Activated gamma-delta T cell treated with anti-CD3 and anti-CD28 coated beads, Interleukin-2, amount 50 U/mL, for 16 hours (primary cell): ENCODE results near the gene SLC8B1.
"Not testable (repeated sequence)": the region's sequence is repeated elsewhere in the genome, so short reads cannot be mapped to it uniquely, and the experiment has no call there.

Source experiments
- DNase-seq: peaks from one replicate; pipeline ENCODE4 v3.0.0-alpha.2; 2020; ENCODE audit warnings: low read depth

The SLC8B1 gene

GRCh38 chr12:113354192-113354591 is 19.3 kb upstream of the SLC8B1 start:
- DNase-seq, result not testable (repeated sequence)

GRCh38 chr12:113351089-113351488 is 16.2 kb upstream of the SLC8B1 start:
- DNase-seq, result no peak

GRCh38 chr12:113348849-113349536 is 14.1 kb upstream of the SLC8B1 start:
- no peak for DNase-seq

- DNase-seq, result no peak
Measured at GRCh38 chr12:113347892-113348291, 13.0 kb upstream of the SLC8B1 start.

- no peak for DNase-seq
Measured at GRCh38 chr12:113347107-113347506, 12.2 kb upstream of the SLC8B1 start.

GRCh38 chr12:113346353-113346752 is 11.4 kb upstream of the SLC8B1 start:
- DNase-seq, result no peak

- DNase-seq, result no peak
Measured at GRCh38 chr12:113345318-113345717, 10.4 kb upstream of the SLC8B1 start.

GRCh38 chr12:113341535-113341934 is 6.6 kb upstream of the SLC8B1 start:
- DNase-seq, result no peak

GRCh38 chr12:113340061-113340460 is 5.2 kb upstream of the SLC8B1 start:
- DNase-seq, result no peak

GRCh38 chr12:113339540-113339939 is 4.6 kb upstream of the SLC8B1 start:
- DNase-seq, result no peak

GRCh38 chr12:113333877-113334785 is 778 bp downstream of the SLC8B1 start:
- no peak for DNase-seq

GRCh38 chr12:113333418-113333750 is 1.5 kb downstream of the SLC8B1 start:
- no peak for DNase-seq

GRCh38 chr12:113332688-113333417 is 2.1 kb downstream of the SLC8B1 start:
- DNase-seq, result no peak

- no peak for DNase-seq
Measured at GRCh38 chr12:113330505-113330904, 4.4 kb downstream of the SLC8B1 start.

- no peak for DNase-seq
Measured at GRCh38 chr12:113329791-113330417, 5.0 kb downstream of the SLC8B1 start.

GRCh38 chr12:113329022-113329790 is 5.7 kb downstream of the SLC8B1 start:
- DNase-seq, result no peak

GRCh38 chr12:113328368-113328889 is 6.5 kb downstream of the SLC8B1 start:
- no peak for DNase-seq

GRCh38 chr12:113326775-113327395 is 8.0 kb downstream of the SLC8B1 start:
- DNase-seq, result no peak

- DNase-seq, result no peak
Measured at GRCh38 chr12:113325916-113326315, 9.0 kb downstream of the SLC8B1 start.

GRCh38 chr12:113322343-113322742 is 12.6 kb downstream of the SLC8B1 start:
- no peak for DNase-seq

- no peak for DNase-seq
Measured at GRCh38 chr12:113320401-113320800, 14.5 kb downstream of the SLC8B1 start.
